Adipocyte (in vitro differentiated cells): ENCODE measurements around the gene MACROD2.

Source experiments
- DNase-seq: peaks from one replicate; pipeline ENCODE4 v3.0.0-alpha.2; 2015; ENCODE audit warnings: low read depth
- H3K27me3 ChIP-seq: replicated peaks from 2 replicates; pipeline ENCODE4 v1.7.0; 2013; ENCODE audit warnings: mild to moderate bottlenecking, low read length, moderate library complexity; ENCODE audit not compliant: control insufficient read depth, insufficient read depth
- H3K36me3 ChIP-seq: 2 replicates; pipeline ENCODE4 v1.7.0; 2013; ENCODE audit warnings: low read length, mild to moderate bottlenecking, moderate library complexity; ENCODE audit not compliant: control insufficient read depth, insufficient read depth, severe bottlenecking
- H3K4me1 ChIP-seq: 2 replicates; pipeline ENCODE4 v1.7.0; 2013; ENCODE audit warnings: mild to moderate bottlenecking, low read length, moderate library complexity; ENCODE audit not compliant: control insufficient read depth, insufficient read depth
- H3K4me3 ChIP-seq: 2 replicates; pipeline ENCODE4 v1.7.0; 2013; ENCODE audit warnings: mild to moderate bottlenecking, low read length, moderate library complexity
- H3K9ac ChIP-seq: 2 replicates; pipeline ENCODE4 v1.7.0; 2013; ENCODE audit warnings: mild to moderate bottlenecking, low read length, moderate library complexity
- H3K9me3 ChIP-seq: 2 replicates; pipeline ENCODE4 v1.7.0; 2013; ENCODE audit warnings: mild to moderate bottlenecking, low read length, moderate library complexity; ENCODE audit not compliant: control insufficient read depth

The MACROD2 gene

GRCh38 chr20:15919118-15919517 is 1923.8 kb downstream of the MACROD2 start:
- no peaks in the 10 kb centered on the region for H3K27me3 ChIP-seq
- H3K9me3 ChIP-seq: no peaks in the 10 kb centered on the region
- no peaks in the 10 kb centered on the region for H3K36me3 ChIP-seq
- no peak for DNase-seq
- no peak overlapping the region for H3K4me3 ChIP-seq
- no peak overlapping the region for H3K9ac ChIP-seq
- no peaks in the 10 kb centered on the region for H3K4me1 ChIP-seq

- Histone ChIP-seq H3K27me3 (no peaks in the 10 kb centered on the region), H3K9ac (no peak overlapping the region), H3K4me3 (no peak overlapping the region), H3K4me1 (no peaks in the 10 kb centered on the region), H3K9me3 (no peaks in the 10 kb centered on the region), H3K36me3 (no peaks in the 10 kb centered on the region)
- DNase-seq: no peak
These were observed 1926.6 kb downstream of the MACROD2 start for GRCh38 chr20:15921930-15922329.

- Histone ChIP-seq H3K9me3 (no peaks in the 10 kb centered on the region), H3K27me3 (no peaks in the 10 kb centered on the region), H3K36me3 (no peaks in the 10 kb centered on the region), H3K4me1 (no peaks in the 10 kb centered on the region), H3K9ac (no peak overlapping the region), H3K4me3 (no peak overlapping the region)
- no peak for DNase-seq
These were observed 1927.2 kb downstream of the MACROD2 start for GRCh38 chr20:15922556-15922955.

- Histone ChIP-seq H3K4me1 (peaks cover 4% of the 10 kb centered on the region), H3K27me3 (no peaks in the 10 kb centered on the region), H3K9ac (no peak overlapping the region), H3K36me3 (no peaks in the 10 kb centered on the region), H3K4me3 (no peak overlapping the region), H3K9me3 (no peaks in the 10 kb centered on the region)
- no peak for DNase-seq
These were observed 1927.9 kb downstream of the MACROD2 start for GRCh38 chr20:15923030-15923776.

DNA sequence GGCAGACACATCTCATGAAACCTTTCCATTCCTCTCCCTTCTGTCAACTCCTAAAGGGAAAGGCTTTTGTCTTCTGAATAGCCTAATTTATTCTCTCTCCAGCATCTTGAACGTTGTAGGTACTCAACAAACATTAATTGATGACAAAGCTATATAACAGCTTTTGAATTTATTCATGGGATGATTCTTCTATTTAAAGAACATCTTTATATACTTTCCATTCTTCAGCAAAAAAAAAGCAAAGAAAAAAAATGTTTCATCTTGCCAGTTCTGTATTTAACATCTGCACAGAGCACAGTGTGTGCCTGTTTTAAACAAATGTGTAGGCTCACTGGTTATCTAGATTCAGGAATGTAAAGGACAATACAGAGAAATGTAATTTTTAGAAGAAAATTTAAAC is 1929.2 kb downstream of the MACROD2 start:
- H3K4me3 ChIP-seq: no peak overlapping the region
- peaks cover 7% of the 10 kb centered on the region for H3K4me1 ChIP-seq
- H3K36me3 ChIP-seq: no peaks in the 10 kb centered on the region

GRCh38 chr20:15925376-15925775 is 1930.1 kb downstream of the MACROD2 start:
- H3K36me3 ChIP-seq: no peaks in the 10 kb centered on the region
- no peak overlapping the region for H3K4me3 ChIP-seq
- no peaks in the 10 kb centered on the region for H3K27me3 ChIP-seq
- H3K4me1 ChIP-seq: peaks cover 11% of the 10 kb centered on the region
- no peak overlapping the region for H3K9ac ChIP-seq
- no peak for DNase-seq
- no peaks in the 10 kb centered on the region for H3K9me3 ChIP-seq

More for the DNA sequence above, 1929.2 kb downstream of the MACROD2 start:
- no peak for DNase-seq
- Histone ChIP-seq H3K9ac (no peak overlapping the region), H3K27me3 (no peaks in the 10 kb centered on the region), H3K9me3 (no peaks in the 10 kb centered on the region)

DNA sequence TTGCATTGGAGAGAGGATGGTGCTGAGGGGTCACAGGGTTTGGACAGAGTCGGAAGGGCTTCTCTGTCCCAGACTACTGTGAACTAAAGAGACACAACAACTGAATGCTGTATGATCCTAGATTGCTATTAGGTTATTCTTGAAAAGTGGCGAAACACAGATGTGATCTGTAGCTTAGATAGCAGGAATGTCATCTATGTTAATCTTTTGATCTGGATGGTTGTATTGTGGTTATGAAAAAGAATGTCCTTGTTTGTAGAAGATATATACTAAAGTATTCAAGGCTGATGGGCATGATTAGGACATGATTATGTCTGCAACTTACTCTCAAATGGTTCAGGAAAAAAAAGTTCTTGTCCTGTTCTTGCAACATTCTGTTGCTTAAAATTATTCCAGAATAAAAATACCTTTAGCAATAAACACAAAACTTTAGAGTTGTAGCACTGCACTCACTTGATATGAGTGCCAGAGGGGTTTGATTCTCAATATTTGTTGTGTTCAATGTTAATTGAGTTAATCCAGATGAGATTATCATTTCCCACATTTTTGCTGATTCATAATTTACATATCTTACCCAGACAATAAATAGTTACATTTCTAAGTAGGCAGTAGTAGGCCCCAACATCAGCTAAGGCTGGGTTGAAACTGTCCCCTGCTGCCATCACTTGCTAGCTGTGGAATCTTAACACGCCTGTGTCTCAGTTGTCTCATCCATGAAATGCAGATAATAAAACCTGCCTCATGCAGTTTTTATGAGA is 1932.8 kb downstream of the MACROD2 start:
- peaks cover 4% of the 10 kb centered on the region for H3K9me3 ChIP-seq
- DNase-seq: peak; percentile 57
- peaks cover 22% of the 10 kb centered on the region for H3K4me1 ChIP-seq
- H3K9ac ChIP-seq: no peak overlapping the region
- no peaks in the 10 kb centered on the region for H3K27me3 ChIP-seq
- H3K4me3 ChIP-seq: no peak overlapping the region
- H3K36me3 ChIP-seq: no peaks in the 10 kb centered on the region

DNA sequence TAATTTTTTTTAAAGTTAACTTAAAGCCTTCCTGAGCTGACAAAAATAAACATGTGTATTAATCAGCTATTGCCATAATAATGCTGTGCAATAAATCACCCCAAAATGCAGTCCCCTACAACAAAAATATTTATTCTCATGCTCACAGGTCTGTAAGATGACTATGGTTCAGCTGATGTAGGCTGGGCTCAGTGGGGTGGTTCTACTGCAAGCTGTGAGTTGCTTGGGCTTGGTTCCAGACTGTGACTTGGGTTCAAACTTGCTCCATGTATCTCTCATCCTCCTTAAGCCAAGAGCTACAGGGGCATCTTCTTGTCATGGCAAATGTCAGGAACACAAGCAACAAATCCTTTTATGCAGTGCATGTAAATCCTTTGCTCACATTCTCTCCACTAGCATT is 1933.6 kb downstream of the MACROD2 start:
- peaks cover 4% of the 10 kb centered on the region for H3K9me3 ChIP-seq
- H3K4me1 ChIP-seq: peaks cover 22% of the 10 kb centered on the region
- H3K27me3 ChIP-seq: no peaks in the 10 kb centered on the region
- no peak for DNase-seq
- no peak overlapping the region for H3K4me3 ChIP-seq
- H3K9ac ChIP-seq: no peak overlapping the region
- H3K36me3 ChIP-seq: no peaks in the 10 kb centered on the region

DNA sequence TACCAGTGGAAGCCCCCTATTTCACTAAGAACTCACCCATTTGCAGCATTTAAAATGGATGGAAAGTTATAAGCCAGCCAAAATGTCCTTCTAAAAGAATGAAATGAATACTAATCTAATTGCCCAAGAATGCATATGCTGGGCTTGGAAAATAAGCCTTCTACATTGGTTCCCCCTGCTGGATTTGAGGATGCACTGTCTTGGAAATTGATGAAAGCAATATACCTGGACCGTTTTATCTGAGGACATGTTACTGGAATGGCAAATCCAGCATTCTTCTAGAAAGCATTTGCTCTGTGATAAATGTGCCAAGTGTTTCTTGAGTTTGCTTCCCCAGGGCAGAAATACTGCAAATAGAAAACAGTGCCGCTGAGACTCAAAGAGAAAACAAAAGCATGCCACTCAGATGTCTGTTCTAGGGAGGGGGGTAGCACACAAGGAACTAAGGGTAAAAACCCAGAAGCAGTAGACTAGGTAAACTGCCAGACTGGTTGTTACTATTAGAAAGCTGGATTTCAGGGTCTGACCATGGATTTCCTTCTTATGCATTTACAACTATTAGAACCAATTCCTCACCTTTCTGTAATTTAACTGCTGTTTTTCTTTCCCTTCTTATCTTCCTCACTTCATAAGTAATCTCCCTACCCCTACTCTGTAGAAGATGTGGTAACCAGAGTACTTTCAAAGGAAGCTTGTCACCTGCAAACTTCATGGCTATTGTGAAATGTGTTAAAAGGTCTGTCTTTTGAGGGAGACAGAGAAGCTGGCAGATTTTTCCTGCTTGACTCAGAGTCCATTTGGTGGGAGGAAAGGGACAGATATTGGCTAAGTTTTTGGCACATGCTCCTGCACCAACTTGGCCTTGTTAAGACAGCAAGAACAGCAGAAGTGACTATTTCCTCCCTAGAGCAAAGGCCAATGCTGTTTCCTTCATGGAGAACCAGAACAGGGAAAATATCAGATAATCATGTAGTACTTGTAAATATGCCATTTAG is 1935.3 kb downstream of the MACROD2 start:
- peak overlapping the region; percentile 34 for H3K9ac ChIP-seq
- no peaks in the 10 kb centered on the region for H3K36me3 ChIP-seq
- peaks cover 22% of the 10 kb centered on the region for H3K4me1 ChIP-seq
- H3K4me3 ChIP-seq: no peak overlapping the region
- H3K27me3 ChIP-seq: no peaks in the 10 kb centered on the region
- DNase-seq: peak; percentile 89
- peaks cover 4% of the 10 kb centered on the region for H3K9me3 ChIP-seq

- Histone ChIP-seq H3K9me3 (peaks cover 4% of the 10 kb centered on the region), H3K4me3 (no peak overlapping the region), H3K4me1 (peaks cover 22% of the 10 kb centered on the region), H3K36me3 (no peaks in the 10 kb centered on the region), H3K9ac (no peak overlapping the region), H3K27me3 (no peaks in the 10 kb centered on the region)
- no peak for DNase-seq
These were observed 1936.6 kb downstream of the MACROD2 start for GRCh38 chr20:15931897-15932296.

GRCh38 chr20:15937179-15937578 is 1941.9 kb downstream of the MACROD2 start:
- no peak overlapping the region for H3K4me3 ChIP-seq

More at GRCh38 chr20:15937179-15937578, 1941.9 kb downstream of the MACROD2 start:
- H3K36me3 ChIP-seq: no peaks in the 10 kb centered on the region
- H3K9ac ChIP-seq: no peak overlapping the region
- no peaks in the 10 kb centered on the region for H3K4me1 ChIP-seq
- DNase-seq: no peak
- H3K27me3 ChIP-seq: no peaks in the 10 kb centered on the region
- peaks cover 10% of the 10 kb centered on the region for H3K9me3 ChIP-seq
